C4-2B (cell line): ENCODE data around the gene AFAP1L1.

Experiments used
- H3K27ac ChIP-seq: fragments of 450-650 bp; 2 replicates; pipeline ENCODE4 v1.5.1; 2017
- CTCF ChIP-seq: fragments of 450-650 bp; conservative IDR thresholded peaks from 2 replicates; pipeline ENCODE4 v1.5.1; 2017; ENCODE audit warnings: mild to moderate bottlenecking
- ZFX ChIP-seq: fragments of 450-650 bp; IDR thresholded peaks from 2 replicates; pipeline ENCODE4 v1.6.1; 2017

Gene AFAP1L1

GRCh38 chr5:149280124-149280523, 8.5 kb downstream of the AFAP1L1 start:
- TF ChIP-seq ZFX (no peak), CTCF (no peak)
- H3K27ac ChIP-seq: no peak overlapping the region

- H3K27ac ChIP-seq: no peak overlapping the region
- TF ChIP-seq ZFX (no peak), CTCF (no peak)
Observed at GRCh38 chr5:149280802-149281201, 9.1 kb downstream of the AFAP1L1 start.

- no peak for TF ChIP-seq CTCF
- TF ChIP-seq ZFX: no peak
- no peak overlapping the region for H3K27ac ChIP-seq
Observed at GRCh38 chr5:149282027-149282965, 10.6 kb downstream of the AFAP1L1 start.

GRCh38 chr5:149282966-149283332, 11.3 kb downstream of the AFAP1L1 start:
- H3K27ac ChIP-seq: no peak overlapping the region
- TF ChIP-seq ZFX (no peak), CTCF (no peak)

GRCh38 chr5:149283626-149284480, 12.2 kb downstream of the AFAP1L1 start:
- TF ChIP-seq CTCF (no peak), ZFX (no peak)
- H3K27ac ChIP-seq: no peak overlapping the region

GRCh38 chr5:149284501-149284900, 12.8 kb downstream of the AFAP1L1 start:
- TF ChIP-seq ZFX (no peak), CTCF (no peak)
- no peak overlapping the region for H3K27ac ChIP-seq

GRCh38 chr5:149285153-149285552, 13.5 kb downstream of the AFAP1L1 start:
- TF ChIP-seq ZFX: no peak
- TF ChIP-seq CTCF: no peak

More at GRCh38 chr5:149285153-149285552, 13.5 kb downstream of the AFAP1L1 start:
- no peak overlapping the region for H3K27ac ChIP-seq
